HG03520 (cell line): ENCODE results near the gene ADAMTS4.
A peak's percentile ranks its signal among the peaks of the same experiment; 100 is the strongest.
"Not testable (repeated sequence)": the region's sequence is repeated elsewhere in the genome, so short reads cannot be mapped to it uniquely, and the experiment has no call there.

Experiments used
- ATAC-seq: cut with Tn5 transposase; IDR thresholded peaks from one replicate; pipeline ENCODE4 v1.9.1; 2021; ENCODE audit warnings: mild to moderate bottlenecking, moderate library complexity; ENCODE audit not compliant: unreplicated experiment

The ADAMTS4 gene

GRCh38 chr1:161198897-161199431, at the start of gene ADAMTS4:
Gene ADAMTS4 (minus strand): TSS chr1:161199054. CDS start chr1:161198627, 427 bp downstream.
- ATAC-seq: no peak

GRCh38 chr1:161244888-161245287, 46.0 kb upstream of the ADAMTS4 start:
- no peak for ATAC-seq

GRCh38 chr1:161242313-161242712, 43.5 kb upstream of the ADAMTS4 start:
- no peak for ATAC-seq

- no peak for ATAC-seq
Observed at GRCh38 chr1:161241682-161242081, 42.8 kb upstream of the ADAMTS4 start.

GRCh38 chr1:161238039-161238473, 39.2 kb upstream of the ADAMTS4 start, which contains the start of gene NR1I3:
Gene NR1I3 (minus strand): TSS chr1:161238203. CDS start chr1:161236565, 1,638 bp downstream.
- ATAC-seq: no peak

GRCh38 chr1:161235957-161236775, 37.3 kb upstream of the ADAMTS4 start:
- no peak for ATAC-seq

- ATAC-seq: no peak
Observed at GRCh38 chr1:161233102-161233501, 34.2 kb upstream of the ADAMTS4 start.

GRCh38 chr1:161230762-161231161, 31.9 kb upstream of the ADAMTS4 start:
- ATAC-seq: no peak

- no peak for ATAC-seq
Observed at GRCh38 chr1:161229896-161230295, 31.0 kb upstream of the ADAMTS4 start.

- ATAC-seq: no peak
Observed at GRCh38 chr1:161228032-161228431, 29.2 kb upstream of the ADAMTS4 start.

GRCh38 chr1:161227196-161227871, 28.5 kb upstream of the ADAMTS4 start:
- peak; percentile 34 for ATAC-seq

GRCh38 chr1:161226759-161227158, 27.9 kb upstream of the ADAMTS4 start:
- no peak for ATAC-seq

- no peak for ATAC-seq
Observed at GRCh38 chr1:161226320-161226711, 27.5 kb upstream of the ADAMTS4 start.

GRCh38 chr1:161225534-161226319, 26.9 kb upstream of the ADAMTS4 start, which contains the start of gene TOMM40L:
Gene TOMM40L (plus strand): TSS chr1:161226060. CDS start chr1:161226490, 430 bp downstream.
- ATAC-seq: peak; percentile 93

GRCh38 chr1:161225178-161225533, 26.3 kb upstream of the ADAMTS4 start:
- ATAC-seq: peak; percentile 1

- ATAC-seq: not testable (repeated sequence)
Observed at GRCh38 chr1:161224695-161225087, 25.8 kb upstream of the ADAMTS4 start.

- no peak for ATAC-seq
Observed at GRCh38 chr1:161223805-161224694, 25.2 kb upstream of the ADAMTS4 start.

GRCh38 chr1:161222175-161223019, 23.5 kb upstream of the ADAMTS4 start:
- no peak for ATAC-seq

- ATAC-seq: no peak
Observed at GRCh38 chr1:161220002-161220401, 21.1 kb upstream of the ADAMTS4 start.
